HG02588 (cell line): ENCODE data around the gene CCDC86.

Experiments
- ATAC-seq: cut with Tn5 transposase; IDR thresholded peaks from one replicate; pipeline ENCODE4 v1.9.1; 2021; ENCODE audit warnings: mild to moderate bottlenecking, moderate library complexity; ENCODE audit not compliant: unreplicated experiment

The CCDC86 gene

GRCh38 chr11:60867871-60868681, 26.2 kb downstream of the CCDC86 start:
- ATAC-seq: no peak

- ATAC-seq: no peak
These were observed 27.0 kb downstream of the CCDC86 start for GRCh38 chr11:60868682-60869450.

DNA sequence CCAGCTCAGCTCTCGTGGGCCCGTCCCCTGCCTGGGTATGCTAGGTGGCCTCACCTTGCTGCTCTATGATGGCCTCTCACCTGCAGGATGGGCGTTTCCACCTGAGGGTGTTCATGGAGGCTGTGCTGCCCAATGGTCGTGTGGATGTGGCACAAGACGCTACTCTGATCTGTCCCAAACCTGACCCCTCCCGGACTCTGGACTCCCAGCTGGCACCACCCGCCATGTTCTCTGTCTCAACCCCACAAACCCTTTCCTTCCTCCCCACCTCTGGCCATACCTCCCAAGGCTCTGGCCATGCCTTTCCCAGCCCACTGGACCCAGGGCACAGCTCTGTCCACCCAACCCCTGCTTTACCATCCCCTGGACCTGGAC, 27.5 kb downstream of the CCDC86 start:
- no peak for ATAC-seq

- ATAC-seq: no peak
These were observed 28.4 kb downstream of the CCDC86 start for GRCh38 chr11:60870276-60870675.

DNA sequence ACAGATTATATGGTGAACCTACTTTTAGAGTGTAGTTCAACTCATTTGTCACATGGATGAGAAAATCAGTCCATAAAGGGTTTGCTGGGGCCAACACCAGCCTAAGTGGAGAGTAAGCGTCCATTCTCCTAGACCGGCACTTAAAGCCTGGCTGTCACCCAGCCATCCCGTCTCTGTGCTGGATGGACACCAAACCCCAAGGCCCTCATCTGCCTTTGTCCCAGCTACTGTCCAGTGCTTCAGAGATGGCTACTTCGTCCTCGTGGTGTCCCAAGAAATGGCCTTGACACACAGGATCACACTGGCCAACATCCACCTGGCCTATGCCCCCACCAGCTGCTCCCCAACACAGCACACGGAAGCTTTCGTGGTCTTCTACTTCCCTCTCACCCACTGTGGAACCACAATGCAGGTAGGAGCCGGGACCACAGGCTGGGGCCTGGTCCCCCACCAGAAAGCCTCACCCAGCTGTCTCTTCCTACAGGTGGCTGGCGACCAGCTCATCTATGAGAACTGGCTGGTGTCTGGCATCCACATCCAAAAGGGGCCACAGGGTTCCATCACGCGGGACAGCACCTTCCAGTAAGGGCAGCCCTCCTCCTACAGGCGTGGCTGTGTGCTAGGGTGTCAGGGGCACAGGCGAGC, 28.9 kb downstream of the CCDC86 start:
- ATAC-seq: no peak

DNA sequence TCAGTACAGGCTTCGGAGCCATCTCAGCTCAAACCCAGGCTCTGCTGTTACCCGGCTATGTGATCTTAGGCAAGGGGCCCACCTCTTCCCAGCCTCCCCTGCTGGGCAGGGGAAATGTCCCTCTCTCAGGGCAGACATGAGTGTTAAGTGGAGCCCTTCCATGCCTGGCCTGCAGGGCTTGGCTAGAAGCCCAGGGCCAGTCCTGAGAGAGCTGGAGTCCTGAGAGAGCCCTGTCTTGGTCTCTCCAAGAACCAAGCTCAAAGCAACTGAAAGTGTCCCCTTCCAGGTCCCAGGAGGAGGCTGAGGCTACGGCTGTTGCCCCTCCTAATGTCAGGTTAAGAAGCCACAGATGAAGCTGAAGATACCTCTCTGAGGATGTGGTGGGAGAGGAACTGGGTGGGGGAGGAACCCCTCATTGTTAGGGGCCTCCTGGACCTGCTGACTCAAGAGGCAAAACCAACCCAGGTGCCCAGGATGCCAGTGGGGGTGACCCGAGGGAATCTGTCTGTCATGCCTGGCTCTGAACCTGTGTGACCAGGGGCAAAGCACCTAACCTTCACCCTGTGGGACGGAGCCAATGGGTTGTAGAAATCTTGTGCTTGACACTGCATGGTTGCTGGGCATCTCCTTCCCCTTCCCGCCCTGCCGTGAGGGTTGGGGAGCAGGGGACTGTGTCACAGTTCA, 29.6 kb downstream of the CCDC86 start:
- no peak for ATAC-seq

DNA sequence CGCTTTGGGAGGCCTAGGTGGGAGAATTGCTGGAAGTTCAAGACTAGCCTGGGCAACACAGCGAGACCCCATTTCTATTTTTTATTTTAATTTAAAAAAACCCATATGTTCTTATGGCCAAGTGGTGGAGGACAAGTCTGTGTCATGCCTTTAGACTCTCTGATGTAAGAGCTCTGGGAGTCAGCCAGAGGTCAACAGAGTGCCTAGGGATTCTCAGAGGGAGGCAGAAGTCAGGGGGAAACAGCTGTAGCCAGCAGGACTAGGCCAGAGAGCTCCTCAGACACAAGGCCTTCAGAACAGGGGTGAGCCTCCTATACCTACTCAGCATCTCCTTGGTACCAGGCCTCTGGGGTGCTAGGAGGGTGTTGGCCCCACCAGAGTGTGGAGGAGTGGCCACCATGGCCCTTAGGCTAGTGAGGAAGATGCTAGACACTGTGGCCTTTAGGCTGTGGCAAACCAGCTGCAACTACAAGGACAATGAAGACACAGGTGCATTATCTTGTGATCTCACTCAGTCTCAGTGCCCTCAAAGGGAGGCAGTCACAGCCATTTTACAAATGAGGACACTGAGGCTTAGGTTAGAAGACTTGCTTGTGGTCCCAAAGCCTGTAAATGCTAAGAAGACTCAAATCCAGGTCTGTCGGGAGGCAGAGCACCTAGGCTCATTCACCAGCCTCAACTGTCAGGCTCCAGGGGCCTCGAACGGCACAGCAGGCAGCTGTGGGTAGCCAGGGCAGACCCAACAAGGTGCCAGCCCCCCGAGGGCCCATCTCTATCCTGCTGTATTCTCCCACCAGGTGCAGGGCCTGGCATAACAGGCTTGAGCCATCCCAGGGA, 30.4 kb downstream of the CCDC86 start:
- ATAC-seq: no peak

- ATAC-seq: no peak
These were observed 31.1 kb downstream of the CCDC86 start for GRCh38 chr11:60872961-60873524.

- ATAC-seq: no peak
These were observed 31.6 kb downstream of the CCDC86 start for GRCh38 chr11:60873533-60873932.

DNA sequence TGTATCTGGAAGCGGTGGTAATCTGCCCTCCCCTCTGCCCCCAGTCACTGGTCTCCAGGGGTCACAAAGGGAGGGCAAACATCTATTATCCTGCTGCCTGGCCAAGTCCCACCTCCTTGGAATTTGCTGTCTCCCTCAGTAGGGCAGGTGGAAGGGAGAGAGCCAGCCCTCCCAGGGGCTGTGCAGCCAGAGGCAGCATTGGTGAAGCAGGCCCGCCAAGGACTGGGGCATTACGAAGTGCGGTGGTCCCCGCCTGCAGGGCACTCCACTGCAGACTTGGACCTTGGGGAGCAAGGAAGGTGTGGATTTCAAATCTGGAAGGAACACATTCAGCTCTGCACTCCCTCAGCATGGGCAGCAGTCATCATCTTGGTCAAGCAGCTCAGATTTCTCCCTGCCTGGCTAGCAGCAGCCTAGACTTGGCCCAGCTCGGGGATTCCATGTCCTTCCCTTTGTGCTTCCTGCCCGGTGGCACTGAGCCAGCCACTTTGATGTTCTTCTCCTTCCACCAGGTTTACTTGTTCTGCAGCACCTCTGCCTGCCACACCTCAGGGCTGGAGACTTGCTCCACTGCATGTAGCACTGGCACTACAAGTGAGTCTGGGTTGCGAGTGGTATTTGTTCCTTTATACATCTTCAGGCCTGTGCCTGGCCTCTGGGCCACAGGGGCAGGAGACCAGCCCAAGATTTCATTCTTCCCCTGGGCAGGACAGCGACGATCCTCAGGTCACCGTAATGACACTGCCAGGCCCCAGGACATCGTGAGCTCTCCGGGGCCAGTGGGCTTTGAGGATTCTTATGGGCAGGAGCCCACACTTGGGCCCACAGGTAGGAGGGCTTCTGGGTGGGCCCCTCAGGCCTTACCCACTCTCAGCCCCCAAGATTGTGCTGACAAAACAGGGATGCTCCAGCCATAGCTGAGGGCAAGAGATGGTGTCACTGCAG, 32.8 kb downstream of the CCDC86 start:
- ATAC-seq: no peak

- no peak for ATAC-seq
These were observed 33.7 kb downstream of the CCDC86 start for GRCh38 chr11:60875366-60876167.

DNA sequence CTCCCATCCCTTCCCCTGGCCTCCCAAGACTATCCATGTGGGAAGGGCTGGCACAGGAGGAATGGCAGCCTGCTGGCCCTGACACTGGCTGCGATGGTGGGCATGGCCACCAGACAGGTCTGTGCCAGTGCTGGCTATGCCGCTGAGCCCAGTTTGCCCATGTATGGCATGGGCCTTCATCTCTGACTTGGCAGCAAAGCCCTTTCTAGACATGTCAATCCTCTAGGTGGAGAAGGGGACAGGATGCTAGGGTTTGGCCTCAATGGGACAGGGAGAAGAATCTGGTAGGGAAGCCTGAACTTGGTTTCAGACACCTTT, 34.2 kb downstream of the CCDC86 start:
- no peak for ATAC-seq

- ATAC-seq: no peak
These were observed 36.6 kb downstream of the CCDC86 start for GRCh38 chr11:60878245-60879101.

GRCh38 chr11:60879104-60879503, 37.2 kb downstream of the CCDC86 start:
- no peak for ATAC-seq

GRCh38 chr11:60879971-60880588, 38.2 kb downstream of the CCDC86 start:
- no peak for ATAC-seq

DNA sequence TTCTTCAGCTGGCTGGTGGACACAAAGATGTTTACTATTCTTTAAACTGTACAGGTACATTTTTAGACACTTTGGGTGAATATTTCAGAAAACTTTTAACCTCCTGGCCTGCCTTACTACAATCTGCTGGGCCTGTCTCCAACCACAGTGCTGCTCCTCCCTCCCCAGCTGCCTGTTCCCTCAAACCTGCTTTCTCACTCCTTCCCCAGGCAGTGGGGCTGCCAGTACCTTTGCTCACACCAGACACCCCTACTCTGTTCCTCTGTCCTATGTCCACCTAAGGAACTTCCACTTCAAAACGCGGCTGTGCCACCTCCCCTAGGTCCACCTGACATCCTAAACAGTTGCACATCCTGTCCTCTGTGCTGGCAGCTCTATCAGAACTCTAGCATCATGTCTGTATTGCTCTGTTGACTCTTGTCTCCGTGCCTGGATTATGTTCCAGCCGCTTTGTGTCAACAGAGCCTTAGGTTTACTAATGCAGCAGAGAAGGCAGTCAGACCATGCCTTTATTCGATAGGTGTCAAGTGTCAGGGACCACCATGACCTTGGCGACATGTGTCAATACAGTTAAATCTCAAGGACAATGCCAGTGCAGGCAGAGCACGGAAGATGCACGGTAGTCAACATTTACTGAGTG, 38.9 kb downstream of the CCDC86 start:
- ATAC-seq: no peak
